Endothelial cell of umbilical vein (primary cell): Measurements from ENCODE around the gene LRSAM1. TPM values are rescaled to one million over a fixed set of nuclear protein-coding genes. Genes with fewer than 3 reads are reported as not detected.

Experiments used
- BruUV-seq: library from RNA; stranded (reverse); fragments of 400-500 nt; replicated peaks from 2 replicates; lab custom pipeline; 2021; lab: Mats Ljungman, UMichigan
- CTCF ChIA-PET: fragments of 300-600, 350-600 bp; sonication (Branson Sonifier 250); formaldehyde crosslinking; loops from one replicate; lab custom pipeline; 2021; ENCODE audit warnings: antibody characterized with exemption, inconsistent platforms; lab: Charles Lee
- POLR2A ChIA-PET: fragments of 300-600, 350-600 bp; sonication (Branson Sonifier 250); formaldehyde crosslinking; loops from one replicate; lab custom pipeline; 2021; ENCODE audit warnings: antibody characterized with exemption, inconsistent platforms; lab: Charles Lee
- DNase-seq: peaks from one replicate; pipeline ENCODE4 v3.0.0-alpha.2; 2011; ENCODE audit warnings: low read depth, low spot score
- FAIRE-seq: peaks from 2 replicates; lab custom pipeline; 2011; peaks lifted over from hg19 to GRCh38; lab: Jason Lieb, UNC
- H2AFZ ChIP-seq: 2 replicates; pipeline ENCODE4 v1.6.0; 2012; ENCODE audit warnings: low read depth, low read length, control low read depth, inconsistent platforms
- H3K27ac ChIP-seq: 2 replicates; pipeline ENCODE4 v1.5.1; 2011; ENCODE audit warnings: low read depth, mild to moderate bottlenecking, control low read depth, low read length, moderate library complexity; ENCODE audit not compliant: insufficient read depth
- H3K27me3 ChIP-seq, 2 experiments: 2 replicates each; pipeline versions ENCODE4 v1.6.0 to v1.6.1; 2011; ENCODE audit warnings: low read length in 2 of 2, mixed read lengths in 1 of 2; ENCODE audit not compliant: control insufficient read depth in 2 of 2, insufficient read depth in 2 of 2
- H3K36me3 ChIP-seq, 2 experiments: 2 replicates in 1 of 2; 3 replicates in 1 of 2; pipeline ENCODE4 v1.5.1; 2011; ENCODE audit warnings: low read length in 2 of 2, mild to moderate bottlenecking in 1 of 2, moderate library complexity in 1 of 2; ENCODE audit not compliant: control insufficient read depth in 2 of 2, insufficient read depth in 2 of 2; ENCODE audit errors: extremely low read depth in 1 of 2
- H3K4me1 ChIP-seq: 3 replicates; pipeline ENCODE4 v1.5.1; 2011; ENCODE audit warnings: mild to moderate bottlenecking, low read length; ENCODE audit not compliant: control insufficient read depth, insufficient read depth; ENCODE audit errors: extremely low read depth
- H3K4me2 ChIP-seq: 2 replicates; pipeline ENCODE4 v1.6.1; 2011; ENCODE audit warnings: low read length, control low read depth, mixed read lengths; ENCODE audit not compliant: insufficient read depth
- H3K4me3 ChIP-seq, 3 experiments: fragments of 200-600 bp in 1 of 3; sonication (generic), shearing (Covaris generic) in 1 of 3; replicated peaks in 1 of 3; 2 replicates each; pipeline ENCODE4 v1.5.1; 2011 to 2016; ENCODE audit warnings: control low read depth in 3 of 3, low read length in 3 of 3, mild to moderate bottlenecking in 2 of 3, inconsistent platforms in 1 of 3, low read depth in 1 of 3, moderate library complexity in 1 of 3; ENCODE audit not compliant: insufficient read depth in 1 of 3
- H3K79me2 ChIP-seq: 2 replicates; pipeline ENCODE4 v1.6.0; 2012; ENCODE audit warnings: low read length, inconsistent platforms; ENCODE audit not compliant: control insufficient read depth, insufficient read depth
- H3K9ac ChIP-seq: replicated peaks from 2 replicates; pipeline ENCODE3; 2011; ENCODE audit warnings: low read length, control low read depth; ENCODE audit not compliant: insufficient read depth; ENCODE audit errors: extremely low read depth
- H3K9me1 ChIP-seq: replicated peaks from 3 replicates; pipeline ENCODE4 v1.6.0; 2011; ENCODE audit warnings: mild to moderate bottlenecking, low read length; ENCODE audit not compliant: control insufficient read depth, insufficient read depth; ENCODE audit errors: extremely low read depth
- H3K9me3 ChIP-seq: replicated peaks from 2 replicates; pipeline ENCODE4 v1.5.1; 2012; ENCODE audit warnings: low read length, inconsistent platforms; ENCODE audit not compliant: control insufficient read depth, insufficient read depth
- H4K20me1 ChIP-seq: replicated peaks from 2 replicates; pipeline ENCODE3; 2011; ENCODE audit warnings: mild to moderate bottlenecking, low read length; ENCODE audit not compliant: control insufficient read depth, insufficient read depth; ENCODE audit errors: extremely low read depth
- CTCF ChIP-seq, 2 donors: IDR thresholded peaks; 1 replicate in 1 of 2; 2 replicates in 1 of 2; pipeline ENCODE4 v1.5.1; 2011; ENCODE audit warnings: low read length in 2 of 2, mild to moderate bottlenecking in 2 of 2, moderate library complexity in 2 of 2, control low read depth in 1 of 2, inconsistent platforms in 1 of 2, low read depth in 1 of 2; ENCODE audit not compliant: insufficient read depth in 1 of 2; ENCODE audit errors: extremely low read depth in 1 of 2
- EZH2 ChIP-seq: IDR thresholded peaks from 2 replicates; pipeline ENCODE4 v1.6.1; 2012; ENCODE audit warnings: borderline replicate concordance, low read depth, mild to moderate bottlenecking, moderate library complexity, low read length, inconsistent platforms; ENCODE audit not compliant: severe bottlenecking
- FOS ChIP-seq: IDR thresholded peaks from 2 replicates; pipeline ENCODE4 v1.6.1; 2011; ENCODE audit warnings: mild to moderate bottlenecking, low read length, moderate library complexity, borderline replicate concordance; ENCODE audit not compliant: insufficient read depth
- GATA2 ChIP-seq: IDR thresholded peaks from 2 replicates; pipeline ENCODE4 v1.7.0; 2011; ENCODE audit warnings: low read depth, mild to moderate bottlenecking, moderate library complexity, mixed read lengths, low read length; ENCODE audit not compliant: insufficient read length, insufficient read depth
- JUN ChIP-seq: IDR thresholded peaks from 2 replicates; pipeline ENCODE4 v1.6.1; 2011; ENCODE audit warnings: borderline replicate concordance, low read depth; ENCODE audit not compliant: insufficient read length, insufficient read depth
- MYC ChIP-seq: IDR thresholded peaks from one replicate; pipeline ENCODE4 v1.6.1; 2011; ENCODE audit warnings: mild to moderate bottlenecking, low read depth, low read length
- POLR2A ChIP-seq: IDR thresholded peaks from 2 replicates; pipeline ENCODE4 v1.6.1; 2012; ENCODE audit warnings: low read depth, mild to moderate bottlenecking, control low read depth, low read length
- POLR2AphosphoS5 ChIP-seq: IDR thresholded peaks from 2 replicates; pipeline ENCODE4 v1.6.1; 2012; ENCODE audit warnings: low read depth, mild to moderate bottlenecking, control low read depth, low read length, moderate library complexity; ENCODE audit not compliant: insufficient read depth
- dilution Hi-C: fragments of 300-500 bp; cut with MboI; formaldehyde crosslinking; loops from one replicate; pipeline ENCODE4 v1.15.0; 2019; ENCODE audit warnings: low sequenced_read_pairs; ENCODE audit not compliant: extremely low pct_ligation_motif_present
- intact Hi-C: fragments of 100-400 bp; cut with micrococcal nuclease; formaldehyde crosslinking; loops from one replicate; pipeline ENCODE4 v1.10.0; 2022
- polyA plus RNA-seq, 4 experiments: library from polyadenylated mRNA; depleted of rRNA in 3 of 4; stranded (reverse) in 3 of 4; unstranded in 1 of 4; fragments of >200 nt; gene quantifications; 2 replicates each; pipeline versions ENCODE4 v1.2.1 to v1.2.3, GENCODE V29; 2011 to 2012; ENCODE audit warnings: missing spikeins in 1 of 4
- total RNA-seq: library from RNA; stranded (reverse); gene quantifications from 2 replicates; pipeline ENCODE4 v1.2.3, GENCODE V29; 2021
- TF ChIP-seq, protein P1 (sequence below): IDR thresholded peaks from 2 replicates; pipeline ENCODE4 v1.6.1; 2011; ENCODE audit not compliant: insufficient read depth, insufficient read length

Gene LRSAM1
- total and polyA plus RNA-seq, 2 donors (not counting 3 experiments of a cell fraction or from before 2014, with no cell fraction given), result 10.8 to 18.9 TPM

- dilution Hi-C loops (no loop called here), intact Hi-C loops (no loop called here)
- Histone ChIP-seq H3K4me3 (no peak overlapping the region), H3K27me3 (no peaks in the 10 kb centered on the region), H3K79me2 (peaks cover 34% of the 10 kb centered on the region), H2AFZ (no peak overlapping the region), H3K9me1 (no peaks in the 10 kb centered on the region), H3K4me2 (no peak overlapping the region), H3K4me1 (peaks cover 19% of the 10 kb centered on the region), H3K9me3 (peaks cover 3% of the 10 kb centered on the region), H3K36me3 (peaks cover 36 to 41% of the 10 kb centered on the region in 2 experiments), H4K20me1 (no peaks in the 10 kb centered on the region), H3K9ac (no peak overlapping the region), H3K27ac (no peak overlapping the region)
- DNase-seq, result no peak
- ChIA-PET POLR2A (interaction anchor here (1.0 kb wide), 1 partner anchor 26 kb away, joined by 3 read pairs; no protein-coding TSS in a partner anchor), CTCF (interaction anchor here (1.2 to 1.3 kb wide), 2 partner anchors 23 to 51 kb away, joined by 3 read pairs; partner anchors contain the start of genes SLC2A8 and ZNF79)
- no peak for FAIRE-seq
- no TSS peak for BruUV-seq
- TF ChIP-seq JUN, result no peak
- no peak for TF ChIP-seq CTCF (IDR thresholded peaks at IDR 0.05; ENCODE audit: extremely low read depth in 1 of 2, insufficient read depth in 1 of 2, low read depth in 1 of 2, low read length in 2 of 2)
- TF ChIP-seq, protein P1, sequence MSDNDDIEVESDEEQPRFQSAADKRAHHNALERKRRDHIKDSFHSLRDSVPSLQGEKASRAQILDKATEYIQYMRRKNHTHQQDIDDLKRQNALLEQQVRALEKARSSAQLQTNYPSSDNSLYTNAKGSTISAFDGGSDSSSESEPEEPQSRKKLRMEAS, result no peak
- TF ChIP-seq POLR2AphosphoS5, result no peak
- no peak for TF ChIP-seq MYC
- TF ChIP-seq EZH2, result no peak
- no peak for TF ChIP-seq FOS
- no peak for TF ChIP-seq GATA2
- no peak for TF ChIP-seq POLR2A
Measured at GRCh38 chr9:127447416-127448111, 3.7 kb upstream of the LRSAM1 start.
